H9 (cell line): ENCODE results near the gene TMOD1. TPM values are rescaled to one million over a fixed set of nuclear protein-coding genes. Genes with fewer than 3 reads are reported as not detected.
A peak's percentile ranks its signal among the peaks of the same experiment; 100 is the strongest.

Experiments
- DNase-seq: peaks from one replicate; pipeline ENCODE4 v3.0.0-alpha.2; 2017
- H2AFZ ChIP-seq: one replicate; pipeline ENCODE4 v1.6.1; 2013; ENCODE audit warnings: mild to moderate bottlenecking, low read length, control low read depth, moderate library complexity
- H2AK5ac ChIP-seq: 2 replicates; pipeline ENCODE4 v1.6.1; 2013; ENCODE audit warnings: low read length, control low read depth, mixed read lengths; ENCODE audit not compliant: insufficient read length
- H2BK120ac ChIP-seq: one replicate; pipeline ENCODE4 v1.6.1; 2013; ENCODE audit warnings: low read depth, mild to moderate bottlenecking, low read length, control low read depth, inconsistent platforms; ENCODE audit not compliant: poor library complexity, severe bottlenecking
- H2BK12ac ChIP-seq: 2 replicates; pipeline ENCODE4 v1.6.1; 2013; ENCODE audit warnings: low read length, control low read depth, mixed read lengths, low read depth; ENCODE audit not compliant: insufficient read length
- H2BK15ac ChIP-seq: 2 replicates; pipeline ENCODE4 v1.6.1; 2013; ENCODE audit warnings: low read depth, low read length, control low read depth
- H2BK20ac ChIP-seq: one replicate; pipeline ENCODE4 v1.6.1; 2013; ENCODE audit warnings: low read depth, mild to moderate bottlenecking, low read length, control low read depth, inconsistent platforms; ENCODE audit not compliant: poor library complexity, severe bottlenecking
- H2BK5ac ChIP-seq: 2 replicates; pipeline ENCODE4 v1.6.1; 2013; ENCODE audit warnings: low read length, control low read depth, mixed read lengths; ENCODE audit not compliant: insufficient read length
- H3K14ac ChIP-seq: 2 replicates; pipeline ENCODE4 v1.6.1; 2013; ENCODE audit warnings: low read length, control low read depth; ENCODE audit not compliant: insufficient read depth
- H3K18ac ChIP-seq: 2 replicates; pipeline ENCODE4 v1.6.1; 2013; ENCODE audit warnings: low read depth, mild to moderate bottlenecking, mixed read lengths, low read length, control low read depth; ENCODE audit not compliant: insufficient read length
- H3K23ac ChIP-seq: 2 replicates; pipeline ENCODE4 v1.6.1; 2013; ENCODE audit warnings: low read length, control low read depth, mixed read lengths, low read depth; ENCODE audit not compliant: insufficient read length
- H3K23me2 ChIP-seq: 2 replicates; pipeline ENCODE4 v1.6.1; 2013; ENCODE audit warnings: low read depth, mild to moderate bottlenecking, mixed read lengths, low read length, control low read depth; ENCODE audit not compliant: insufficient read length, poor library complexity, severe bottlenecking
- H3K27ac ChIP-seq: 2 replicates; pipeline ENCODE4 v1.5.1; 2013; ENCODE audit warnings: low read length, control low read depth, mixed read lengths, low read depth; ENCODE audit not compliant: insufficient read length
- H3K27me3 ChIP-seq: 2 replicates; pipeline ENCODE4 v1.6.1; 2013; ENCODE audit warnings: low read length, control low read depth, inconsistent platforms; ENCODE audit not compliant: insufficient read depth
- H3K4ac ChIP-seq: 2 replicates; pipeline ENCODE4 v1.6.1; 2013; ENCODE audit warnings: low read depth, mild to moderate bottlenecking, control low read depth, inconsistent platforms, low read length, moderate library complexity
- H3K4me1 ChIP-seq: 2 replicates; pipeline ENCODE4 v1.6.1; 2013; ENCODE audit warnings: low read length, control low read depth, inconsistent platforms; ENCODE audit not compliant: insufficient read depth
- H3K4me2 ChIP-seq: 2 replicates; pipeline ENCODE4 v1.6.1; 2013; ENCODE audit warnings: low read length, control low read depth, mixed read lengths; ENCODE audit not compliant: insufficient read length, insufficient read depth
- H3K56ac ChIP-seq: 2 replicates; pipeline ENCODE4 v1.6.1; 2013; ENCODE audit warnings: low read depth, mild to moderate bottlenecking, mixed read lengths, low read length, control low read depth; ENCODE audit not compliant: insufficient read length
- H3K79me1 ChIP-seq: 2 replicates; pipeline ENCODE4 v1.6.1; 2013; ENCODE audit warnings: low read depth, mild to moderate bottlenecking, moderate library complexity, low read length, control low read depth, inconsistent platforms; ENCODE audit not compliant: insufficient read depth, poor library complexity, severe bottlenecking
- H3K79me2 ChIP-seq: 2 replicates; pipeline ENCODE4 v1.6.1; 2013; ENCODE audit warnings: low read length, control low read depth, inconsistent platforms; ENCODE audit not compliant: insufficient read depth
- H3K9ac ChIP-seq: 2 replicates; pipeline ENCODE4 v1.6.1; 2013; ENCODE audit warnings: low read length, control low read depth, mixed read lengths; ENCODE audit not compliant: insufficient read length; ENCODE audit errors: extremely low read depth
- H3K9me3 ChIP-seq: one replicate; pipeline ENCODE4 v1.6.1; 2013; ENCODE audit warnings: low read depth, low read length, inconsistent platforms; ENCODE audit not compliant: control insufficient read depth
- H3T11ph ChIP-seq: one replicate; pipeline ENCODE4 v1.6.1; 2013; ENCODE audit warnings: mild to moderate bottlenecking, low read length, control low read depth, inconsistent platforms
- H4K20me1 ChIP-seq: one replicate; pipeline ENCODE4 v1.6.1; 2013; ENCODE audit not compliant: control insufficient read depth, insufficient read length, insufficient read depth
- H4K5ac ChIP-seq: 2 replicates; pipeline ENCODE4 v1.6.1; 2013; ENCODE audit warnings: low read depth, mild to moderate bottlenecking, mixed read lengths, low read length, control low read depth; ENCODE audit not compliant: insufficient read length
- H4K8ac ChIP-seq: replicated peaks from 2 replicates; pipeline ENCODE4 v1.6.1; 2013; ENCODE audit warnings: low read length, control low read depth, mixed read lengths, low read depth; ENCODE audit not compliant: insufficient read length
- H4K91ac ChIP-seq: 2 replicates; pipeline ENCODE4 v1.6.1; 2013; ENCODE audit warnings: low read depth, mild to moderate bottlenecking, moderate library complexity, mixed read lengths, low read length, control low read depth; ENCODE audit not compliant: insufficient read length
- H3K27ac Mint-ChIP-seq, 3 experiments: 2 replicates in 2 of 3; 3 replicates in 1 of 3; pipeline ENCODE4 v1.8.0; 2020 to 2021; ENCODE audit warnings: mixed read lengths in 3 of 3, mild to moderate bottlenecking in 1 of 3, moderate library complexity in 1 of 3
- H3K27me3 Mint-ChIP-seq: 2 replicates; pipeline ENCODE4 v1.8.0; 2021; ENCODE audit warnings: low read depth, mild to moderate bottlenecking, moderate library complexity, mixed read lengths
- H3K36me3 Mint-ChIP-seq, 3 experiments: 2 replicates in 2 of 3; 3 replicates in 1 of 3; pipeline ENCODE4 v1.8.0; 2020 to 2021; ENCODE audit warnings: low read depth in 3 of 3, mixed read lengths in 3 of 3; ENCODE audit not compliant: insufficient read depth in 1 of 3
- H3K4me1 Mint-ChIP-seq, 2 experiments: 2 replicates each; pipeline ENCODE4 v1.8.0; 2020; ENCODE audit warnings: mixed read lengths in 2 of 2
- H3K4me3 Mint-ChIP-seq, 2 experiments: 2 replicates in 1 of 2; 3 replicates in 1 of 2; pipeline ENCODE4 v1.8.0; 2020 to 2021; ENCODE audit warnings: mild to moderate bottlenecking in 2 of 2, mixed read lengths in 2 of 2, moderate library complexity in 1 of 2
- H3K9me3 Mint-ChIP-seq, 2 experiments: 2 replicates in 1 of 2; 3 replicates in 1 of 2; pipeline ENCODE4 v1.8.0; 2020; ENCODE audit warnings: mild to moderate bottlenecking in 2 of 2, mixed read lengths in 2 of 2, moderate library complexity in 1 of 2
- WGBS: extraction: QIAGEN DNeasy Blood & Tissue Kit; methylation state at CpG from one replicate; pipeline ENCODE4 v1.1.7; 2013; ENCODE audit warnings: missing lambda C conversion rate, low lambda C conversion rate, mixed read lengths; ENCODE audit not compliant: insufficient read length; ENCODE audit errors: extremely low coverage; 5-methylcytosine and 5-hydroxymethylcytosine counted together
- total RNA-seq: library from RNA; stranded (reverse); gene quantifications from 2 replicates; pipeline ENCODE4 v1.2.1, GENCODE V29; 2021
- TF ChIP-seq, protein P1 (sequence below): fragments of 200-600 bp; sonication (generic); conservative IDR thresholded peaks from 3 replicates; pipeline ENCODE4 v1.8.0; 2021; ENCODE audit warnings: antibody characterized with exemption, mild to moderate bottlenecking

The TMOD1 gene
- total RNA-seq, 1 experiment from 2014 or later = 0.98 TPM

DNA sequence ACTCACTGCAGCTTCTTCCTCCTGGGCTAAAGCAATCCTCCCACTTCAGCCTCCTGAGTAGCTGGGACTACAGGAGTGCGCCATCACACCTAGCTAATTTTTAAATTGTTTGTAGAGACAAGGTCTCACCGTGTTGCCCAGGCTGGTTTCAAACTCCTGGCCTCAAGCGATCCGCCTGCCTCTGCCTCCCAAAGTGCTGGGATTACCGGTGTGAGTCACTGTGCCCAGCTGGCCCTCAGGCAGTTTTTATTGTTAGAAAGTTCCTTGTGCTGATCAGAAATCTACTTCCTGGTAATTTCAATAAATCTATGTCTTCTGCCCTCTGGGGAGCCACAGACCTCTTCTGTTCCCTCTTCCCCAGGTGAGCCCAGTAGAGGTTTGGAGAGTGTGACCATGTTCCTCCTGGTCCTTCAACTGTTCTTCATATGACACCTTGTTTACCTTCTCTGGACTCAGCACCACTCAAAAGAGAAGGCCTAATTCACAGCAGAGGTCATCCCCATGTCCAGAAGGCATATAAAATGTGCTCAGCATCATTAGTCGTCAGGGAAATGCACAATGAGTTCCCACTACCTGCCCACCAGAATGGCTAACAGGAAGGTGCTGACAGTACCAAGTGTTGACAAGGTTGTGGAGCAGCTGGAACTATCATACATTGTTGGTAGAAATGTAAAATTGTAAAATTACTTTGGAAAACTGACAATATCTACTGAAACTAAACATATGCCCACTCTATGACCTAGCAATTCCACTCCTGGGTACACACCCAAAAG is 10.4 kb downstream of the TMOD1 start:
- H4K20me1 ChIP-seq = no peaks in the 10 kb centered on the region
- H4K8ac ChIP-seq = no peak overlapping the region
- no CpG with 5 or more reads among the region's 6 CpGs for WGBS
- H3K79me2 ChIP-seq = no peaks in the 10 kb centered on the region
- H3K4ac ChIP-seq = no peak overlapping the region
- H2BK120ac ChIP-seq = no peak overlapping the region
- no peak overlapping the region for H2BK5ac ChIP-seq
- no peaks in the 10 kb centered on the region for H3K9me3 ChIP-seq
- no peak overlapping the region for H3K9ac ChIP-seq
- peak; percentile 5 for DNase-seq
- H2AFZ ChIP-seq = no peak overlapping the region
- H3K14ac ChIP-seq = no peak overlapping the region
- no peak overlapping the region for H3T11ph ChIP-seq
- Mint-ChIP-seq H3K27me3 (peaks cover 5% of the 10 kb centered on the region; the same call in 1 of the 2 replicates), H3K27ac (no peak overlapping the region), H3K9me3 (no peaks in the 10 kb centered on the region), H3K4me3 (no peak overlapping the region), H3K36me3 (no peaks in the 10 kb centered on the region; a peak in 1 of 7 replicates), H3K4me1 (peaks cover 10 to 12% of the 10 kb centered on the region in 2 experiments)
- TF ChIP-seq, protein P1, sequence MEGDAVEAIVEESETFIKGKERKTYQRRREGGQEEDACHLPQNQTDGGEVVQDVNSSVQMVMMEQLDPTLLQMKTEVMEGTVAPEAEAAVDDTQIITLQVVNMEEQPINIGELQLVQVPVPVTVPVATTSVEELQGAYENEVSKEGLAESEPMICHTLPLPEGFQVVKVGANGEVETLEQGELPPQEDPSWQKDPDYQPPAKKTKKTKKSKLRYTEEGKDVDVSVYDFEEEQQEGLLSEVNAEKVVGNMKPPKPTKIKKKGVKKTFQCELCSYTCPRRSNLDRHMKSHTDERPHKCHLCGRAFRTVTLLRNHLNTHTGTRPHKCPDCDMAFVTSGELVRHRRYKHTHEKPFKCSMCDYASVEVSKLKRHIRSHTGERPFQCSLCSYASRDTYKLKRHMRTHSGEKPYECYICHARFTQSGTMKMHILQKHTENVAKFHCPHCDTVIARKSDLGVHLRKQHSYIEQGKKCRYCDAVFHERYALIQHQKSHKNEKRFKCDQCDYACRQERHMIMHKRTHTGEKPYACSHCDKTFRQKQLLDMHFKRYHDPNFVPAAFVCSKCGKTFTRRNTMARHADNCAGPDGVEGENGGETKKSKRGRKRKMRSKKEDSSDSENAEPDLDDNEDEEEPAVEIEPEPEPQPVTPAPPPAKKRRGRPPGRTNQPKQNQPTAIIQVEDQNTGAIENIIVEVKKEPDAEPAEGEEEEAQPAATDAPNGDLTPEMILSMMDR = no peak
- no peaks in the 10 kb centered on the region for H3K4me1 ChIP-seq
- H3K4me2 ChIP-seq = no peak overlapping the region
- no peaks in the 10 kb centered on the region for H3K27me3 ChIP-seq
- H3K79me1 ChIP-seq = no peaks in the 10 kb centered on the region
- H3K23me2 ChIP-seq = no peaks in the 10 kb centered on the region
- H3K27ac ChIP-seq = no peak overlapping the region
- no peak overlapping the region for H3K18ac ChIP-seq
- H2BK12ac ChIP-seq = no peak overlapping the region
- no peak overlapping the region for H2BK20ac ChIP-seq
- H2AK5ac ChIP-seq = no peak overlapping the region
- no peak overlapping the region for H4K5ac ChIP-seq
- H4K91ac ChIP-seq = no peak overlapping the region
- no peak overlapping the region for H2BK15ac ChIP-seq
- H3K23ac ChIP-seq = no peak overlapping the region
- H3K56ac ChIP-seq = no peak overlapping the region
